Measurements from ENCODE around the gene GNG7. TPM values are rescaled to one million over a fixed set of nuclear protein-coding genes. Genes with fewer than 3 reads are reported as not detected.

The GNG7 gene
- total RNA-seq, 4 donors from 2014 or later, result 0.57 to 3.8 (median 1.6) TPM

GRCh38 chr19:2555422-2556220 is 146.9 kb downstream of the GNG7 start:
- H3K9me3 ChIP-seq, result no peaks in the 10 kb centered on the region
- no peak overlapping the region for H3K4me3 ChIP-seq
- intact Hi-C loops (cut with DNase I), result no loop called here
- H3K4me1 ChIP-seq, result peaks cover 4 to 35% (median 6%) of the 10 kb centered on the region in 3 donors
- WGBS, 2 donors, result 70 to 76% methylated on average over 13 to 32 of the region's 42 CpGs
- no peak for DNase-seq
- H3K36me3 ChIP-seq, result no peaks in the 10 kb centered on the region
- H3K27me3 ChIP-seq, result no peaks in the 10 kb centered on the region
- peak overlapping the region in 3 of 4 donors; percentile 21 to 59 (median 35) for H3K27ac ChIP-seq
- TF ChIP-seq POLR2A (IDR thresholded peaks at IDR 0.05) (no peak), CTCF (IDR thresholded peaks at IDR 0.05) (no peak)

GRCh38 chr19:2554856-2555255 is 147.6 kb downstream of the GNG7 start:
- TF ChIP-seq POLR2A (IDR thresholded peaks at IDR 0.05) (no peak), CTCF (IDR thresholded peaks at IDR 0.05) (no peak)

GRCh38 chr19:2553510-2553909 is 149.0 kb downstream of the GNG7 start:
- Histone ChIP-seq H3K4me3 (no peak overlapping the region), H3K4me1 (peaks cover 9 to 54% (median 11%) of the 10 kb centered on the region in 3 donors), H3K27ac (no peak overlapping the region), H3K9me3 (no peaks in the 10 kb centered on the region), H3K36me3 (no peaks in the 10 kb centered on the region), H3K27me3 (no peaks in the 10 kb centered on the region)
- DNase-seq, result no peak
- TF ChIP-seq POLR2A (IDR thresholded peaks at IDR 0.05), result no peak
- no peak for TF ChIP-seq CTCF (IDR thresholded peaks at IDR 0.05)
- WGBS, 2 donors, result 57 to 67% methylated on average over 4 of the region's 4 CpGs
- intact Hi-C loops (cut with DNase I), result no loop called here

More at GRCh38 chr19:2554856-2555255, 147.6 kb downstream of the GNG7 start:
- Histone ChIP-seq H3K9me3 (no peaks in the 10 kb centered on the region), H3K36me3 (no peaks in the 10 kb centered on the region), H3K27me3 (no peaks in the 10 kb centered on the region), H3K4me3 (no peak overlapping the region), H3K4me1 (peaks cover 9 to 43% (median 11%) of the 10 kb centered on the region in 3 donors), H3K27ac (peak overlapping the region in 2 of 4 donors; percentile 35 to 59)
- no peak for DNase-seq
- 62 to 64% methylated on average over 6 of the region's 6 CpGs for WGBS, 2 donors
- intact Hi-C loops (cut with DNase I), result no loop called here

GRCh38 chr19:2552859-2553258 is 149.6 kb downstream of the GNG7 start:
- H3K36me3 ChIP-seq, result no peaks in the 10 kb centered on the region
- H3K9me3 ChIP-seq, result no peaks in the 10 kb centered on the region
- no peak for DNase-seq
- 28 to 52% methylated on average over 11 of the region's 11 CpGs for WGBS, 2 donors
- no peak overlapping the region for H3K4me3 ChIP-seq
- peaks cover 9 to 54% (median 11%) of the 10 kb centered on the region in 3 donors for H3K4me1 ChIP-seq
- no peaks in the 10 kb centered on the region for H3K27me3 ChIP-seq
- TF ChIP-seq CTCF (IDR thresholded peaks at IDR 0.05) (no peak), POLR2A (IDR thresholded peaks at IDR 0.05) (no peak)
- intact Hi-C loops (cut with DNase I), result no loop called here
- H3K27ac ChIP-seq, result peak overlapping the region in 3 of 4 donors; percentile 40 to 58 (median 47)

- H3K36me3 ChIP-seq, result no peaks in the 10 kb centered on the region
- H3K9me3 ChIP-seq, result no peaks in the 10 kb centered on the region
- intact Hi-C loops (cut with DNase I), result no loop called here
- H3K4me1 ChIP-seq, result peaks cover 11 to 60% (median 13%) of the 10 kb centered on the region in 3 donors
- no peak for TF ChIP-seq CTCF (IDR thresholded peaks at IDR 0.05)
- no peak for TF ChIP-seq POLR2A (IDR thresholded peaks at IDR 0.05)
- 91 to 93% methylated on average over 9 to 11 of the region's 11 CpGs for WGBS, 2 donors
- no peaks in the 10 kb centered on the region for H3K27me3 ChIP-seq
- H3K27ac ChIP-seq, result peak overlapping the region in 1 of 4 donors; percentile 58
- no peak for DNase-seq
- H3K4me3 ChIP-seq, result no peak overlapping the region
Observed at GRCh38 chr19:2551864-2552185, 150.7 kb downstream of the GNG7 start.
